Occipital lobe (tissue), 2 donors: Measurements from ENCODE around the gene NPAS2. TPM values are rescaled to one million over a fixed set of nuclear protein-coding genes. Genes with fewer than 3 reads are reported as not detected.

ENCODE experiments used
- DNase-seq: peaks from one replicate; lab custom pipeline; 2025; lab: John Stamatoyannopoulos, UW
- total RNA-seq: library from RNA; depleted of rRNA; stranded (reverse); fragments of >200 nt; gene quantifications from one replicate; pipeline ENCODE4 v1.2.3, GENCODE V29; 2014

The NPAS2 gene
- total RNA-seq, 1 donor from 2014 or later, result 7.2 TPM

DNA sequence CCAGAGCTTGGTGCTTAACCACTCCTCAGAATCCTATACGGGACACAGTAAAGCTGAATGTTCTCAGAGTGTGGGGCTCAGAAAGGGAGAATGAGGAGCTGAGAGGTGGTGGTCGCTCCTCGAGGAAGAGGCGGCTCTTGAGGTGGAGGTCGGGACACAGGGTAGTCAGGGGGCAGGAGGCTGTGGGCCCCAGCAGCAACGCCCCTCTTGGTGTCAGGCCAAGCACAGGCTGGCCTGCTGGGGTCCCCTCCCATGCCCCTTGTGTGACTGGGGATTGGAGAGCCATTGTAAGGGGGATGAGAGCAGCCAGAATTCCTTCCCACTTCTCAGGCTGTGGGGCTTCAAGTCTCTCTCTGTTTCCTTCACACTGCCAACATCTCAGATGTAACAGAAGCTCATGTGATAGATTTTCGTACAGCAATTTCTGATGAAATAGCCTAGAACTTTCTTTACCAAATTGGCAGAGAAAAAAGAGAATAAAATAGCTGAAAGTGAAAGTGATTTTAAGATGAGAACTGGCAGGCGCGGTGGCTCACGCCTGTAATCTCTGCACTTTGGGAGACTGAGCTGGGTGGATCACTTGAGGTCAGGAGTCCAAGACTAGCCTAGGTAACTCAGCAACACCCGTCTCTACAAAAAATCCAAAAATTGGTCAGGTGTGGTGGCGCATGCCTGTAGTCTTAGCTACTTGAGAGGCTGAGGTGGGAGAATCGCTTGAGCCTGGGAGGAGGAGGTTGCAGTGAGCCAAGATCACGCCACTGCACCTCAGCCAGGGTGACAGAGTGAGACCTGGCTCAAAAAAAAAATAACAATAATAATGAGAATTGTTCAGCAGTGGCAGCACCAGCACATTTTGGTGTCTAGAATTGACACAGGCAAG lies 121.1 kb downstream of the NPAS2 start:
- no peak for DNase-seq

DNA sequence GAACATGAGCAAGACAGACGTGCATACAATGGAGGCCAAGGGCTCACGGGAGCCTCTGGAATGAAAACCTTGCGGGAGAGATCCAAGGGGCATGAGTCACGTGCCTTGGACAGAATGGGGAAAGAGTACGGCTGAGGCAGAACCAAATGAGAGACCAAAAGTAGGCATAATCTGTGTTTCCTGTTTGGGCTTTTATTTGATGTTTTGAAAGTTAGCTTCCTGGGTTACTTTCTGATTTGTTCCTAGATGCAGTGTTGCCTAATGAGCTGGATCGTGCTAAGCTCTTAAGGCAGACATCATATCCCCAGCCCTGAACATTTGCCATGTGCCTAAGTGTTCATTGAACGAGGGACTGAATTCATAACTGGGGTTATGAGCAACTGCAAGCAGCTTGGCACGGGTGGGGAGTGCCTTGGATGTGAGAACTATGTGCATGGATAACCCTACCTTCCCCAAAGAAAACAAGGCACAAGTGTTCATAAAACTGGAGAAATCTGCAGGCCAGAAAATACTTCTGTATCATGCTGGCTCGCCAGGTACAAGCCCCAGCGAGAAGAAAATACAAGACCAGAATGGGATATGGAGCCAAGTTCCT lies 121.8 kb downstream of the NPAS2 start:
- DNase-seq, result no peak

DNA sequence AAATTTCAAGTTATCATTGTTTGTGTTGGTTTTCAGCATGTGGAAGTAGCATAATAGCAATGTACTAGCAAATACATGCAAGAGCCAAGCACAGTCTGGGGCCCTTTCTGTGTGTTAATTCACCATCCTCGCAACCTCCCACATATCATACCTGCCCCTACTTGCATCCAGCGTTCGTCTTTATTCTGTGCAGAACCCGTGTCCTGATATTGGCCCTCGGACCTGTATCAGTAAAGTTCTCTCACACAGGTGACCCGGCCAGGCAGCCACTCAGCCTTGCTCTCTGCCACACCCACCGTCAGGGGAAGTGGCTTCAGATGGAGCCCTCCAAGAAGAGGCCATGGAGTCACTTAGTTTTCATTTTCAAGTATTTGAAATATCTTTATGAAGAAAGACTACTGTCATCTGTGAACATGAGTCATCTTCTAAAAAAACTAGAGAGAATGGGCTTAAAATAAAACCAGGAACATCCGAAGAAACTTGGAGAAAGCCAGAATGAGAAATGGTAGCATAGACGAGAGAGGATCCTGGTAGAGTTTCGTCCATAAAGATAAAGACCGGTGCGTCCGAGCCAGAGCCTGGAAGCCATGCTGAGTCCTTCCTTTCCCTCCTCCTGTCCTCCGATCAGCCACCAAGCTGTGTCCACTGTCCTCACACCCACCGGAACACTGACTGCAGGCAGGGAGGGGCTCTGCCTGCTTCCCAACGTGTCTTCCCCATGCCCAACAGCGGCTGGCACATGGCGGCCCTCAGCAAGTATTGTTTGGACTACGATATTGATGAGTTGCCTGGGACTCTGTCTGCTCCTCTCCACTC lies 124.9 kb downstream of the NPAS2 start:
- DNase-seq, result no peak

DNA sequence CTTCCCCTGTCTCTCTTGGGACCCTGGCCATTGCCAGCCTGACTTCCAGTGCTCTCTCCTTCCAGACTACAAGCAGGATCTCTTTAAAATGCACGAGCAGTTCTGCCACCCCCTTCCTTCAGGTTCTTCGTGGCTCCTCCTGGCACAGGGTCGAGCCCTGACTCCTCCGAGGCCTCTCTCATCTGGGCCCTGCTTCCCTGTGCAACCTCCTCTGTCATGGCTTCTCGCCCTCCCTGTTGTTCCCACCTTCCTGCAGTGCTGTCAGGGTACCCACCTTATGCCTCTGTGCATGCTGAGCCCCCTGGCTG lies 125.4 kb downstream of the NPAS2 start:
- no peak for DNase-seq

DNA sequence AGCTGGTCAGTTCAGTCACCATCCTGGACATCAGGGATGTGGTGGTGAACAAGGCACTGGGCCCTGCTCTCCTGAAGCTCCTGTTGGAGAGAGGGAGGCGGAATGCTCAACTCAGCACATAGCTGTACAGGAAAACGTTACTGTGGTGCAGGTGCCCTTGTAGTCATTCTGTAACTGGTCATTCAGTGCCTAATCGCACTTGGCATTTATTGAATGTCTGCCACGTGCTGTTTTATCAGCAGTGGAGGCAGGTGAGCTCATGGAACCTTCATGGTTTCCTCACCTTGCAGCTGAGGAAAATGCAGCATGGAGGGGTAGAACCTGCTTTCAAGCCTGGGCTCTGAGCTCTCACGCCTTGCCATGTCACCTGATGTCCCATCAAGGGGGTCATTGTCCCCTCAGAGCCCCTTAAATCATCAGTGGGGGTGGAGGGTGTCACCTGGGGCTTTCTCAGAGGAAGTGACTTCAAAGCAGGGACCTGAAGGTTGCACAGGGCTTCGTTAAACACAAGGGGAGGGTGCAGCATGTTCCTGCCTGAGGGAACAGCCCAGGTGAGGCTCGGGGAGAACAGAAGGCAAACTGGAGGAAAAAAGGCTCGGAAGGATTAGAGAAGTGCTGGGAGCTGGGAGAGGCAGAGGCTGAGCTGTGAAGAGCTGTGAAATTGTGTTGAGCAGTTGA lies 126.1 kb downstream of the NPAS2 start:
- DNase-seq, result no peak

DNA sequence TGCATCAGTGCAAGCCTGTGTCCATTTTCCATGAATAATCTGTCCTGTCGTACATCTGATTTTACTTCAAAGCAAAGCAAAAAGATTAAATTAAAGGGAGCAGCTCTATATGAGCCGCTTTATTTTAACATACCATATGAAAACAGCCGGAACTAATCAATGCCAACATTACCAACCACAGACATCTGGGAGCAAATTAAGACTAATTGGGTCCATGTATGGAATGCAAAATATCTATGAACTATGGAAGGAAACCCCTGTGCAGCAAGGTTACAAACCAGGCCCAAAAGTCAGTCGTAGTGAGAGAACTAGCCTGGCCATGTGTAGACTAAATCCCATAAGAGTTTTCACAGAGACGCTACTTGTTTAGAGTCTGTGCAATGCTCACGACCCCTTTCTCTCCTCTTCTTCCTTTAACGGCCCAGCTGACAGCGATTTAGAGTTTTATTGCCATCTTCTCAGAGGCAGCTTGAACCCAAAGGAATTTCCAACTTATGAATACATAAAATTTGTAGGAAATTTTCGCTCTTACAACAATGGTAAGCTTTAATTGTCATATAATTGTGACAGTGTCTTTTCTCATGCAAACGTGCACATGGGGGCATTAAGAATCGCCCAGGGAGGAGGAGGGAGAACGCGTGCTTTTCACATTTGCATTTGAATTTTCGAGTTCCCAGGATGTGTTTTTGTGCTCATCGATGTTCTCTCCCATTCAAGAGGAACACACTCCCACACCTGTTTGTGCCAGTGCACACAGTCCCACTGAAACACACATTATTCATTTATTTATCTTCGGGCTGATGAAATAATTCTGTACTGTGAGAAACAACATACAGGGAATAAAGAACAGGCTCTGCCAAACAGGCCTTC lies 129.2 kb downstream of the NPAS2 start:
- no peak for DNase-seq

DNA sequence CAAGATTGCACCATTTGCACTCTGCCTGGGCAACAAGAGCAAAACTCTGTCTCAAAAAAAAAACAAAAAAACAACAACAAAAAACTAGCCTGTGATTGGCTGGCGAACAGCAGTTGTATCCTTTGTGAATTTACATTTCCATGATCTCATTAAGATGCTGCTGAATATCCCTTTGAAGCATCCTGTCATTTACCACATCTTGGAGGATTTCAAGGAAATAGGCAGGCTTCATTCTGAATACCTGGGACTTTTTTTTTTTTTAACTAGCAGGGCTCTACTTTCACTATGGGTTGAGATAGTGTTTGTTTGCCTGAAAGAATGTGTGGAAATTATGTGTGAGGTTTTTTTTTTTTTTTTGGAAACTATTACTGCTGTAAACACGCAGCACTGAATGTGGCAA lies 132.6 kb downstream of the NPAS2 start:
- DNase-seq, result no peak

DNA sequence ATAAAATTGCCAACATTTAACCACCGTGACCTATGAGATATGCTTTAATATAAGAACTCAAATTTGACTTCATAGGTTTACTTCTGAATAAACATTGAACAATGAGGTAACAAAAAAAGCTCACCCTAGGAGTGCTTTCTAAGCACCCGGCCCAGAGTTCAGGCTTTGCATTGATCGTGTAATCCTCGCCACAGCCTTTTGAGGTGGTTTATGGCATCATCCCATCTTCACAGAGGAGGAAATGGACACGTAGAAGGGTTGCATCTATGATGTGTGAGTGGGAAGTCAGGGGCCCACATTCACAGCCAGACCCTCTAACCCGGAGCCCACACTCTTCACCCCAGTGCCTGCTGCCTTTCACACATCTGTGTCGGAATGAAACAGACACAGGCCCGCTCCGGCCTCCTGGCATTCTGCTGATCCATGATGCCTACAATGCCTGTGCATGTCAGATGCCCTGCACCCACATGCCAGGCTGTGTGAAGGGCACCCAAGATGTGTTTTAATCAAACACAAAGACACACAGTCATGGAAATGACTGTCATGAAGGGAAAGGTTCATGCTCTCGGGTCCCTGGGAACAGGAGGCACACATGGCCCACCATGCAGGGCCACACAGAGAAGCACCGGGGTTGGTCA lies 133.6 kb downstream of the NPAS2 start:
- DNase-seq, result no peak

DNA sequence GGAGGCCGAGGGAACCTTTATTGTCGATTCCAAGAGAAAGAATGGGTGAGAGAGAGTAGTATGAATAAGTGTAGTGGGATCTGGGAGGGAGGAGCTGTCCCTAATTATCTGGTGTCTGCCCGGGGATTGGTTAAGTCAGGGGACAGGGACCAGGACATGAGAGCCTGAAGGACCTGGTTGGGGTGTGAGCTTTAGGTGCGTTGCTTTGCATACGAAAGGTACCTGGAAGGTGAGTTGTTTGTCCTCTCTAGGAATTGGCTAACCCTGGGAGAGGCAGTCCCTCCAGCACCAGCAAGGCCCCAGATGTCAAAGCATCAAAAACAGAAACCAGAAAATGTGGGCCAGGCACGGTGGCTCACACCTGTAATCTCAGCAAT lies 134.1 kb downstream of the NPAS2 start:
- DNase-seq, result no peak

DNA sequence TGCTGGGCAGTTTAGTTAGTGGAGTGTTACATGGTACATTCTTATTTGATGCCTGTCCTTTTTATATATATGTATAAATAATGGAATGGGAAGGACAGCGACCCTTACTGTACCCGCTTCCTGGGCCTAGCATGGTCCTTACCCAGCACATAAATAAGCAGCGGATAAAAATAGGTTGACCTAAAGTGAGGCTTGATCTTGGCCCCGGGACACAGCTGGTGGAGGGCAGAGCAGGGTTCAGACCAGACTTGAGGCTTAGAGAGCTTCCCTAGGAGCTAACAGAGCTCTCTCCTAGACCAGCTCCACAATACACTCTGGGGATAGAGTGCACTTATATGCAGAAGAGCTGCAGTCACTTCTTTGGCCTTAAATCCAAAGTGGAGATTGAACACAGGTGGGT lies 135.3 kb downstream of the NPAS2 start:
- no peak for DNase-seq

DNA sequence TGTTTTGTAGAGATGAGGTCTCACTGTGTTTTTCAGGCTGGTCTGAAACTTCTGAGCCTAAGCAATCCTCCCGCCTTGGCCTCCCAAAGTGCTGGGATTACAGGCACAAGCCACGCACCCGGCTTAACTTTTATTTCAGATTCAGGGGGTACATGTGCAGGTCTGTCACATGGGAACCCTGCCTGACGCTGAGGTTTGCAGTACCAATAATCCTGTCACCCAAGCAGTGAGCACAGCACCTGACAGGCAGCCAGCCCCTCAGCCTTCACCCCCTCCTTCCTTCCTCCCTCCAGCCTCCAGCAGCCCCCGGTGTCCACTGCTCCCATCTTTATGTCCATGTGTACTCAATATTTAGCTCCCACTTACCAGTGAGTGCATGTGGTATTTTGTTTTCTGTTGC lies 136.1 kb downstream of the NPAS2 start:
- no peak for DNase-seq

DNA sequence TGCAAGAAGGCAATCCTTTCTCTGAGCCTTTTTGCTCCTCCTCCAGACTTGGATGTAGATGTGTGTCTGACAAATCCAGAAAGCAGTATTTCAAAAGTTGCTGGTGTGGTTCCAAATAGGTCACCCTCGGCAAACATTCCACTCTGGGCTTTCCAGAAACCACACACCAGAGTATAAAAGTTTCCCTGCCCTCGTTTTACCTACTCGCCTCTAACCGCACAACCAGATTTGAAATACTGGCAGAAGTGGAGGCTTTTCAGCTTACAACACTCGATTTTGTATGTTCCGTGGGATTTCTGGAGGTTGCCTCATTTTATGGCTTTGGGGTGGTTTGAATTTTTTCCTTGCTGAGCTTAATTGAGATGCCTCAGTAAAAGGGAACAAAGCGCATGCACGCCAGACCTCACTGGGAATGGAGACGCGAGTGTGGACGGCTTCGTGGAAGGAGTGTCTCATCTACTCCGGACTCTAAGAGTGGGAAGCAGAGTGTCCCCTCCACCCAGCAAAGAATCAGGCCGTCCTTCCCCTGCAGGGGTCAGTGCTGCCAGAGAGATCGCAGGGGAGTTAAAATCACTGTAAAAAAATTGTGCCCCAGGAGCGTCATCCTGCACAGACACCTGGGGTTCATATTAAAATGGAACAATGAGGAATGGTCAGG lies 138.2 kb downstream of the NPAS2 start:
- DNase-seq, result no peak

DNA sequence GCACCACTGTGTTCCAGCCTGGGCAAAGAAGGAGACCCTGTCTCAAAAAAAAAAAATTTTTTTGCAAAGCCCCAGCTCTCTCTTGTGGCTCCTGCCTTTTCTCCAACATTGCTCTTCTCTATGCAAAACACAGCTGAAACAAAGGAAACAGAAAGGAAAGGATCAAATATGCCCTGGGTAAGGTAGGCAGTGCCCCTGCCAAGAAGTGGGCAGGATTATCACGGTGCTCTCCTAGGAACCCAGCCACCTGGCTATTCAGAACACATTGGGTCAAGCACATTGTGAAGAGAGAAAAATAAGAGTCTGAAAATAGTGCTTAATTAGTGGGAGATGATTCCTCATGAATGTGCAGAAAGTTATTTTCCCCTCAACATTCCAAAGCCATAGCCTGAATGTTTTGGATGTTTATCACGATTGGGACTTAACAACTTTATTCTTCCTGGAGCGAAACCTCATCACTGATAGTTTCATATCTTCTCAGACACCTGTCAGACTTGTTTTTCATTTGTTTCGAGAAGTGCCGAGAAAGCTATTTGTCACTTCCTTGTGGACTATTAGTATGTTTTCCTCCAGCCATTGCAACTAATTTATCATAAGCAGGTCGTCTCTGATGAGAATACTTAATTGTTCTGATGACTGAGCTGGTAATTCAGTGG lies 139.4 kb downstream of the NPAS2 start:
- no peak for DNase-seq

DNA sequence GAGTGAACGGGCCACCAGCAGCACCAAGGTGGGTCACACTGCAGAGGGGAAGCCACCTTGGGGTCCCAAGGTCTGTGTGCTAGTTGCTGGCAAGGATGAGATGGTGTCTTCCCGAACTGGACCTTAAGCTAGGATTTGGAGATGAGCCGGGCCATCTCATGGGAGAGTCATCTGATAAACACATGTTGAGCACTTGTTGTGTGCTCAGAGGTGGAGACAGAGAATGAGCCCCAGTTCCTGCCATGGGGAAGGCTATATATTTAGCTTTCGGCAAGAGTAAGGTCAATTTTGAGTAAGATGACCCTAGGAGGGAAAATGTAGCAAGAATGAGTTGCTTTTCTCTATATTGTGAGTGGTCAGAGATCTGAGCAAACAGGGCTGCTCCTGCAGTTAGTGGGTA lies 140.7 kb downstream of the NPAS2 start:
- no peak for DNase-seq

DNA sequence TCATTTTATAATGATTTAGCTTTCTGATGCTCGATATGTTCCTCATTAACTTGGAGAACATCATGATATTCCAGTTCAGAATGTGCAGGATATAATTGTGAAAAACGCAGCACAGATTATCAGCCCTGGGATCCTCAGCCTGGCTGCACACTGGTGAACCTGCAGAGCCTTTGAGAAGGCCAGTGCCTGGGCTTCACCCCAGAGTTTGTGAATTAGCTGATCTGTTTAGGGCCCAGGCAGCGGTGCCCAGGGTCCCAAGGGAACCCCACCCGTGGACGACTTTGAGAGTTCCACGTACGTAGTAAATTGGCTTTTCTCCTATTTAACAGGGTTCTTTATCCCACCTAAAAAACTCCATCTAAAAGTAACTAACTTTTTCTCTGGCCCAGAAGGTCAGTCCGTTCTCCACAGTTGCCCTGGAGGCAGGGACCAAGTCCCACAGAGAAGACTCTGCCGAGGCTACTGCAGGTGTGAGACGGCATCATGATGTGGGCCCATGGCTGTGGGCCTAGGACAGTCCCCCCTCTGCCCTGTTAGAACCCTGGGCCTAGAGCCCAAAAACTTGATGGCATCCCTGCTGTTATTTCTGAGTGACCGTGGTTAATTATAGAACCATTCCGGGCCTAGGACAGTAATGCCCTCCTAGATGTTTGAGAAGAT lies 142.6 kb downstream of the NPAS2 start:
- DNase-seq, result no peak

DNA sequence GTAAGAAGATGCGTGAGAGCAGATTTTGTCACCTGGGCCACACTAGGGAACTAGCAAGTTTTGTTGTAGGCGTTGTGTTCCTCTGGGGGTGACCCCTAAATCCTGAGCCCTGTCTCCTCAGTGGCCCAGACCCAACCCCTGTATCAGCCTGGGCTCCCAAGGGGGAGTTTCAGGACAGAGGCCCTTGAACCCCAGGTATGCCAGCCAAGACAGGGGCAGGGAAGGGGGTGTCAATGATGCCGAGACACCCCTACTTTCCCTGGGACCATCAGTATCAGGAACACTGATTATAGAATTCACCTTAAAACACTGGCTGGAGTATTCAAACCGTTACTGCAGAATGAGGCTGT lies 143.1 kb downstream of the NPAS2 start:
- DNase-seq, result no peak

DNA sequence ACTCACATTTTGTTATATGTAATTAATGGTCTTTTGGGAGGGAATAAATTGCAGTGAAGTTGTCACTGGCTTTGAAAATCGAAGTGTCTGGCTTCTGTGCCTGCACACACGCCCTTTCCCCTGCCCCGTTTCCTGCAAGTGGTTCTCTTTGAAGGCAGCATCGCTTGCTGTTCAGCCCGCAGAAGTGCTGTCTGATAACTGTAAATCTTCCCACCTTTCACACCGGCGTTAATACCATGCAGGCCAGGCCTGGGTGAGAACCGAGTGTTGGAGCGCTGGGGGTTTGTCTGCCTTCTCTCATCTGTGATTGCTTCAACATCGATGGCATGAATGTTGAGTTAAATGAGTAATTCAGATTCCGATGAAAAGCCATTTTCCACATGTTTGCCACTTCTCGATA lies 144.3 kb downstream of the NPAS2 start:
- no peak for DNase-seq

DNA sequence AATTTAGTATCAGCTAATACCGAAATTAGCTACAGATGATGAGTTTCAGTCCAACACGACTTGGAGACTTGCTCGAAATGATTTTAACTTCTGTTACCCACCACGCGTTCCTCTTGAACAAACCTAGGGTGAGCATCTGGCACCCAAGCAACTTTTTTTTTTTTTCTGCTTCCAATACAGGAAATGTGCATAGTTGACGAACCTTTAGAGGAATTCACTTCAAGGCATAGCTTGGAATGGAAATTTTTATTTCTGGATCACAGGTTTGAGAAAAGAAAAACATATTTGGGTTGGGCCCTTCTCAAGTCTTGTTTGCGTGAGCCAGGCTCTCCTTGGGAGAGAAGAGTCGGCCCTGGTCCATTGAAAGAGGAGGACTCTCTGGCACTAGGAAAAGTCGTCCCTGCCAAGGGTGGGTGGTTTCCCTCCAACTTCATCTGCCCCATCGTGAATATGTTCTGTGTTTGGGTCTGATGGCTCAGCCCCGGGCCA lies 144.8 kb downstream of the NPAS2 start:
- DNase-seq, result no peak

DNA sequence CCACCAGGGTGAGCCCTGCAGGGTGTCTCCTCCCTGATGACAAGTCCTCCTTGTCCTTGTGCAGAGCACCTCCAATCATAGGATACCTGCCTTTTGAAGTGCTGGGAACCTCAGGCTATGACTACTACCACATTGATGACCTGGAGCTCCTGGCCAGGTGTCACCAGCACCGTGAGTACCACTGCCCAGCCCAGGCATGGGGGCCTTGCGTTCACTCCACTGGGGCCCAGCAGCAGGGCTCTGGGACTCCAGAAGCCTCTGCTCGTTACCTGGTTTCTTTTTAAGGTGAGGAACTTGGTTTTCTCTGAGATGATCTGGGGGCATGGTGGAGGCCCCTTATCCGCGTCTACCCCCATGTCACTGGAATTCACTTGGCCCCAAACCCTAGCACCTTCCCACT lies 145.7 kb downstream of the NPAS2 start:
- DNase-seq, result no peak
